Measurements from ENCODE around the gene PFN3. TPM values are rescaled to one million over a fixed set of nuclear protein-coding genes. Genes with fewer than 3 reads are reported as not detected.

Gene PFN3
- total RNA-seq, 1 experiment from 2014 or later, result not detected

DNA sequence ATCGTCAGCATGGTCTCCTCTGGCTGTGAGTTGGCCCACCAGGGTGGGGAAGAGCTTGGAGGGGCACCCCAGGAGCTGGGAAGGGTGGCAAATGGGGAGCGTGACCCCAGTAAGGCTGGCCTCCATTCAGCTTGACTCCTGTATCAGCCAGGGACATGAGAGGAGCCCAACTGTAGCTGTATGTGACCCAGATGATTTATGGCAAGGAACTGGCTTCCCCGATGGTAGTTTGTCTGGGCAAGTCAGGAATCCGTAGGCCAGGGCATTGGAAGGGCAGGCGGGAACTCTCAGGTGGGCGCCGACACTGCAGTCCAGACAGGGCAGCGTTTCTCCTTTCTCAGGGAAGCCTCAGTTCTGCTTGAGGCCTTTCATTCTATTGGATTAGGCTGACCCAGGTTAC is 13.9 kb downstream of the PFN3 start:
- H3K27ac ChIP-seq, result no peak overlapping the region
- CTCF ChIA-PET, result no interaction called here

DNA sequence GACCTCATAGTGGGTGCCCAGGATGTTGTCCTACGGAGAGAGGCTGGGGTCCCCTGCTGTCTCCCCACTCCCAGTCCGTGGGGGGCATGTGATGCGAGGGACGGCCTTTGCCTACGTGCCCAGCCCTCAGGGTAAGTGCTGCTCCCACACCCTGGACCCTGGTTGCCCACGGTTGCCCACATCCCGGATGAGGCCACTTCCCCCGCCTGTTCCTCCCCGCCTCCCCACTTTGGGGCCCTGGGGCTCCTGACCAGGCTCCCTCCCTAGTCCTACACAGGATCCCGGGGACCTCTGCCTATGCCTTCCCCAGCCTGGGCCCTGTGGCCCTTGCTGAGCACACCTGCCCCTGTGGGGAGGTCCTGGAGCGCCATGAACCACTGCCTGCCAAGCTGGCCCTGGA is 14.7 kb downstream of the PFN3 start:
- H4K20me1 ChIP-seq (ENCODE audit: insufficient read depth), result no peaks in the 10 kb centered on the region
- TF ChIP-seq, protein P1, sequence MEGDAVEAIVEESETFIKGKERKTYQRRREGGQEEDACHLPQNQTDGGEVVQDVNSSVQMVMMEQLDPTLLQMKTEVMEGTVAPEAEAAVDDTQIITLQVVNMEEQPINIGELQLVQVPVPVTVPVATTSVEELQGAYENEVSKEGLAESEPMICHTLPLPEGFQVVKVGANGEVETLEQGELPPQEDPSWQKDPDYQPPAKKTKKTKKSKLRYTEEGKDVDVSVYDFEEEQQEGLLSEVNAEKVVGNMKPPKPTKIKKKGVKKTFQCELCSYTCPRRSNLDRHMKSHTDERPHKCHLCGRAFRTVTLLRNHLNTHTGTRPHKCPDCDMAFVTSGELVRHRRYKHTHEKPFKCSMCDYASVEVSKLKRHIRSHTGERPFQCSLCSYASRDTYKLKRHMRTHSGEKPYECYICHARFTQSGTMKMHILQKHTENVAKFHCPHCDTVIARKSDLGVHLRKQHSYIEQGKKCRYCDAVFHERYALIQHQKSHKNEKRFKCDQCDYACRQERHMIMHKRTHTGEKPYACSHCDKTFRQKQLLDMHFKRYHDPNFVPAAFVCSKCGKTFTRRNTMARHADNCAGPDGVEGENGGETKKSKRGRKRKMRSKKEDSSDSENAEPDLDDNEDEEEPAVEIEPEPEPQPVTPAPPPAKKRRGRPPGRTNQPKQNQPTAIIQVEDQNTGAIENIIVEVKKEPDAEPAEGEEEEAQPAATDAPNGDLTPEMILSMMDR (conservative IDR thresholded peaks at IDR 0.05), result no peak
- no peak for TF ChIP-seq EZH2 (IDR thresholded peaks at IDR 0.05; ENCODE audit: low read depth)
- no peak for DNase-seq
- H3K27ac ChIP-seq, result no peak overlapping the region
- H3K9me3 ChIP-seq (ENCODE audit: insufficient read depth, low read depth), result no peaks in the 10 kb centered on the region
- intact Hi-C loops (cut with micrococcal nuclease; ENCODE audit: unreplicated experiment), result no loop called here
- CTCF ChIA-PET, result no interaction called here
- H3K9me2 ChIP-seq (ENCODE audit: insufficient read depth), result no peaks in the 10 kb centered on the region
- peaks cover 34% of the 10 kb centered on the region for H3K4me1 ChIP-seq (replicated peaks; ENCODE audit: insufficient read depth)
- no peaks in the 10 kb centered on the region for H3K27me3 ChIP-seq (ENCODE audit: insufficient read depth, low read depth)
- H3F3A ChIP-seq (ENCODE audit: insufficient read depth, low read depth), result peaks cover 26% of the 10 kb centered on the region
- no peaks in the 10 kb centered on the region for H3K36me3 ChIP-seq (ENCODE audit: low read depth)
- BruUV-seq (replicated peaks), result no TSS peak
- H2AFZ ChIP-seq, result no peak overlapping the region
- no peak overlapping the region for H3K4me3 ChIP-seq
- H3K79me2 ChIP-seq (ENCODE audit: low read depth), result no peaks in the 10 kb centered on the region
- POLR2A ChIA-PET (ENCODE audit: unreplicated experiment), result no interaction called here
- H3K4me2 ChIP-seq, result no peak overlapping the region

More for the DNA sequence above, 13.9 kb downstream of the PFN3 start:
- no peaks in the 10 kb centered on the region for H4K20me1 ChIP-seq (ENCODE audit: insufficient read depth)
- no peaks in the 10 kb centered on the region for H3K27me3 ChIP-seq (ENCODE audit: insufficient read depth, low read depth)
- POLR2A ChIA-PET (ENCODE audit: unreplicated experiment), result interaction anchor here (0.6 kb wide), 1 partner anchor 47 kb away, joined by 4 read pairs; no protein-coding TSS in a partner anchor
- H3K4me1 ChIP-seq (replicated peaks; ENCODE audit: insufficient read depth), result peaks cover 35% of the 10 kb centered on the region
- H3K36me3 ChIP-seq (ENCODE audit: low read depth), result no peaks in the 10 kb centered on the region
- no peaks in the 10 kb centered on the region for H3K9me3 ChIP-seq (ENCODE audit: insufficient read depth, low read depth)
- DNase-seq, result no peak
- no peak overlapping the region for H2AFZ ChIP-seq
- no peaks in the 10 kb centered on the region for H3K79me2 ChIP-seq (ENCODE audit: low read depth)
- H3K4me3 ChIP-seq, result no peak overlapping the region
- no peaks in the 10 kb centered on the region for H3K9me2 ChIP-seq (ENCODE audit: insufficient read depth)
- H3K4me2 ChIP-seq, result no peak overlapping the region
- no peak for TF ChIP-seq EZH2 (IDR thresholded peaks at IDR 0.05; ENCODE audit: low read depth)
- TF ChIP-seq, protein P1 (conservative IDR thresholded peaks at IDR 0.05), result no peak
- peaks cover 26% of the 10 kb centered on the region for H3F3A ChIP-seq (ENCODE audit: insufficient read depth, low read depth)
- intact Hi-C loops (cut with micrococcal nuclease; ENCODE audit: unreplicated experiment), result no loop called here
- no TSS peak for BruUV-seq (replicated peaks)

DNA sequence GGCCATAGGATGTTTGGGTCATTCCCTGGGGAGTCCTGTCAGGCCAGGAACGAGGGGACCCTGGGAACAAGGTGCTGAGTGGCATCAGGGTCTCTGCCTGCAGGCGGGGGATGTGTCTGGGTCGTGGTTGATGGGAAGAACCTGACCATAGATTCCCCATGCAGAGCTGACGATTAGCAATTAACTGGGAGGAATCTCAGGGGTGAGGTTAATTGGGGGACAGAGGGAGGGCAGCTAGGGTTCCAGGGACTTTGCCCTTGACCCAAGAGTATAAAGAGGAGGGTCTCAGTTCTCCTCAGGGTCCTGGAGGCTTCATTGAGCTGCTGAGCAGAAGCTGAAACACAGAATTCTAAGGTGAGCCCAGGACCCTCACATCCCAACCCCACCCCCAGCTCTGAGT is 16.3 kb downstream of the PFN3 start, which contains the start of gene SLC34A1:
SLC34A1 (plus strand) TSS at position 301 of the 400 bp plus-strand sequence. CDS start 1,308 bp downstream, outside the sequence.
- no TSS peak for BruUV-seq (replicated peaks)
- H3K79me2 ChIP-seq (ENCODE audit: low read depth), result no peaks in the 10 kb centered on the region
- H3F3A ChIP-seq (ENCODE audit: insufficient read depth, low read depth), result peaks cover 13% of the 10 kb centered on the region
- DNase-seq, result no peak
- no peaks in the 10 kb centered on the region for H3K36me3 ChIP-seq (ENCODE audit: low read depth)
- no peak within 1 kb of the TSS for H3K4me3 ChIP-seq
- ChIA-PET CTCF (interaction anchor here (0.7 to 1.1 kb wide), 2 partner anchors 15 to 74 kb away, joined by 3 to 16 read pairs; no protein-coding TSS in a partner anchor), POLR2A (ENCODE audit: unreplicated experiment) (no interaction called here)
- intact Hi-C loops (cut with micrococcal nuclease; ENCODE audit: unreplicated experiment), result no loop called here
- H3K4me2 ChIP-seq, result no peak within 1 kb of the TSS
- H3K9me3 ChIP-seq (ENCODE audit: insufficient read depth, low read depth), result no peaks in the 10 kb centered on the region
- TF ChIP-seq EZH2 (IDR thresholded peaks at IDR 0.05; ENCODE audit: low read depth), result no peak
- TF ChIP-seq, protein P1 (conservative IDR thresholded peaks at IDR 0.05), result no peak
- H2AFZ ChIP-seq, result no peak within 1 kb of the TSS
- peaks cover 26% of the 10 kb centered on the region for H3K4me1 ChIP-seq (replicated peaks; ENCODE audit: insufficient read depth)
- H3K27me3 ChIP-seq (ENCODE audit: insufficient read depth, low read depth), result no peaks in the 10 kb centered on the region
- no peak within 1 kb of the TSS for H3K27ac ChIP-seq
- H4K20me1 ChIP-seq (ENCODE audit: insufficient read depth), result no peaks in the 10 kb centered on the region
- H3K9me2 ChIP-seq (ENCODE audit: insufficient read depth), result no peaks in the 10 kb centered on the region
